SJSA1 (cell line): ENCODE results near the gene CDC37. TPM values are rescaled to one million over a fixed set of nuclear protein-coding genes. Genes with fewer than 3 reads are reported as not detected.
A peak's percentile ranks its signal among the peaks of the same experiment; 100 is the strongest.

Experiments
- DNase-seq, 2 experiments: peaks; one replicate each; pipeline ENCODE4 v3.0.0-alpha.2; 2015 to 2020; ENCODE audit warnings: low spot score in 2 of 2, low read depth in 1 of 2
- H3K27ac ChIP-seq: fragments of 250-450 bp; sonication (Bioruptor Pico); 2 replicates; pipeline ENCODE4 v1.5.1; 2020; ENCODE audit warnings: mild to moderate bottlenecking, moderate library complexity
- H3K27me3 ChIP-seq: fragments of 250-450 bp; sonication (Bioruptor Pico); replicated peaks from 2 replicates; pipeline ENCODE4 v1.5.1; 2020; ENCODE audit warnings: mild to moderate bottlenecking, moderate library complexity
- H3K36me3 ChIP-seq: fragments of 250-450 bp; sonication (Bioruptor Pico); 2 replicates; pipeline ENCODE4 v1.5.1; 2020; ENCODE audit warnings: mild to moderate bottlenecking
- H3K4me1 ChIP-seq: fragments of 250-450 bp; sonication (Bioruptor Pico); replicated peaks from 2 replicates; pipeline ENCODE4 v1.6.1; 2021; ENCODE audit warnings: mild to moderate bottlenecking
- H3K4me3 ChIP-seq: fragments of 250-450 bp; sonication (Bioruptor Pico); 2 replicates; pipeline ENCODE4 v1.5.1; 2020; ENCODE audit warnings: mild to moderate bottlenecking
- H3K9me3 ChIP-seq: fragments of 250-450 bp; sonication (Bioruptor Pico); replicated peaks from 2 replicates; pipeline ENCODE4 v1.5.1; 2020; ENCODE audit warnings: mild to moderate bottlenecking
- total RNA-seq: library from RNA; depleted of rRNA; stranded (reverse); fragments of >200 nt; shearing (Covaris generic); gene quantifications from 2 replicates; pipeline ENCODE4 v1.2.3, GENCODE V29; 2014; rRNA removed

Gene CDC37
- 284 and 367 TPM in 2 replicates for total RNA-seq

DNA sequence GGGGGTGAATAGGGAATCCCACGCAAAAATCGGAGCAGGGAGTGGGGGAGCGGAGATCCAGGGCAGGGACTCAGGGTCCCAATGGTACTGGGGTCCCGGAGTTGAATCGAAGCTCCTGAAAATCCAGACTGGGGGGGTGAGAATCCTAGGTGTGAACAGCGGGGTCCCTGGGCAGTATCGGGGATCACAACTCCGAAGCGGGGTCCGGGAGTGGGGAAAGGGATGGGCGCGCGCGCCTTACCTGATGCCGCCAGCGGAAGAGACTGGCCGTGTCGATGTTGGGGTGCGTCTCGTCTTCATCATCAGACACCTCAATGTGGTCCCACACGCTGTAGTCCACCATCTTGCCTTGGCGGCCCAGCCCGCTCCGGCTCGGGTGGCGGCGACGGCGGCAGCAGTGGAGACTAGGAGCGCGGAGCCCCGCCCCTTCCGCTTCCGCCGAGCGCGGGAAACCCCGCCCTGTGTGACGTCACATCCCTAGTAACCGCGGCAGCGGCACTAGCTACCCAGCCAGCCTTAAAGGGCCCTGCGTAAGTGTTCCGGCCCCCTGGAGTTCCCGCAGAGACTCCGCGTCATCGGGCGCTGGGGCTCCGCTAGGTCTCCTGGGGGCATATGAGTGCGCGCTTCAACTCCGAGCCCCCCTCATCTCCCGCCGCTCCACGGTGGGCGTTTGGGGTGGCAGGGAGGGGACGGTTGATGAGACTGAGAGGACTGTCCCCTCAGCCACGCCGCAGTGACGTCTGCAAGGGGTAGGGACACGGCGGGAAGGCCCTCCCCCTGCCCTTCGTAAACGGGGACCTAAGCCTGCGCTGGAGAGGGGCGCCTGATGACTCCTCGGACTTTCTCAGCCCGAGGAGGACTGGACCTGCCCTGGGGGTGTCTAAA is at the start of gene CDC37:
TSS of gene CDC37 (minus strand) at position 406 of the 885 bp plus-strand sequence. CDS start at position 343, 63 bp downstream.
- peaks cover 34% of the 10 kb centered on the region for H3K4me1 ChIP-seq
- peak; percentile 97 to 98 for DNase-seq
- H3K27ac ChIP-seq, result peak within 1 kb of the TSS; percentile 48
- H3K9me3 ChIP-seq, result no peaks in the 10 kb centered on the region
- H3K27me3 ChIP-seq, result no peaks in the 10 kb centered on the region
- H3K36me3 ChIP-seq, result peaks cover 37% of the 10 kb centered on the region
- H3K4me3 ChIP-seq, result peak within 1 kb of the TSS; percentile 83

DNA sequence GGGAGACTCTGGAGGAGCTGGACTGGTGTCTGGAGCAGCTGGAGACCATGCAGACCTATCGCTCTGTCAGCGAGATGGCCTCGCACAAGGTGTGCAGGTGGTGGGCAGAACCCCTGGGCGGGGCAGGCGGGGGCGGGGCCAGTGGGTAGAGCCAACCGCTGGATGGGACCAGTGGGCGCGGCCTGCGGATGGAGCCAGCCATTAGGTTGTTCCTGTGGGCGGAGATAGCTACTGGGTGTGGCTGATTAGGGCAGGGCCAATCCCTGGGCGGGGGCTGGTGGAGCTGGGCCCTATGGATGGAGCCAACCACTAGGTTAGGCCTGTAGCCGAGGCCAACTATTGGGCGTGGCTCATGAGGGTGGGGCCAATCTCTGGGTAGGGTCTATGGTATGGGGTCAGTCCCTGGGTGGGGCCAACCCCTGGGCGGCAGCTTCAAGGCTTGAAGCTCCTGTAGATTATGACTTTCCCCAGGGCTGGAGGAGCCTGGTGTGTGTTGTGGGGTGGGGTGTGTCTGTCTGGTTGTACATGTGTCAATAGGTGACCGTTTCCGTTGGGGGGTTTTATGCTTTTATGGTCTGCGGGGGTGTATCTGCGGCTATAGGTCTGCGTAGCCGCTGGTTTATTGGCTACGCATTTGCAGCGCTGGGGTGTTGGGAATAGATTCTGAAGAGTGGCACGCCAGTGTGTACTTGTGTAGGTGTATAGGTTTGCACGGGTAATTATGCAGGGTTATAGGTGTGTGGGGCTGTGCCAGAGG is 47.7 kb upstream of the CDC37 start:
- Histone ChIP-seq H3K36me3 (peaks cover 74% of the 10 kb centered on the region), H3K27ac (no peak overlapping the region), H3K4me1 (peaks cover 46% of the 10 kb centered on the region), H3K4me3 (no peak overlapping the region), H3K27me3 (no peaks in the 10 kb centered on the region), H3K9me3 (no peaks in the 10 kb centered on the region)
- DNase-seq, result peak in 1 of 2 experiments; percentile 60

DNA sequence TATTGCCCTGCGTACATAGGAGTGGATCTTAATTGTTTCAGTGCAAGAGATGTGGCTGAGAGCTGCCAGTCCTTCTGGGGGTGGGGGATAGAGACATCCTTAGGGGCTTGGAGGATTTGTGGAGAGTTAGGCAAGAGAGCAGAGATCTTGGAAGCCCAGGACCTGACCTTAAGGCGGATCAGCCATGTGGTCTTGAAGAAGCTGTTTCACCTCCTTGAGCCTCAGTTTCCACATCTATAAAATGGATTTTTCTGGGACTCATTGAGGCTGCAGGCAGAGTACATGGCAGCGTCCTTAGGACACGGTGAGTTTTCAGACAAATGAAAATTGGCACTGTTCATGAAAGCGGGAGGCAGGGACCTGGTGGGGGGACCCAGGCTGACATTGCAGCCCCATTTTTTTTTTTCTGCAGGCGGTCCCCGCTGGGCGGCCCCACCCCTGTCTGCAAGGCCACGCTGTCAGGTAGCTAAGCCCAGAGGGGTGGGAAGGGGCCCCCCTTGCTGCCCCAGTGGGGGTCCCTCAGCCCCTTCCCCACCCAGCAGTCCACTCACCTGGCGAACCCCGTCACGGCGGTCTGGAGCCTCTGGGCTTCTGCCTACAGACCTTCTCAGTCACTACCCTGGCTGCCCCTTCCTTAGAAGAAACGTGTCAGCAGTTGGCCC is 47.0 kb upstream of the CDC37 start:
- DNase-seq, result no peak
- Histone ChIP-seq H3K9me3 (no peaks in the 10 kb centered on the region), H3K4me1 (peaks cover 44% of the 10 kb centered on the region), H3K27ac (no peak overlapping the region), H3K36me3 (peaks cover 69% of the 10 kb centered on the region), H3K27me3 (no peaks in the 10 kb centered on the region), H3K4me3 (no peak overlapping the region)

DNA sequence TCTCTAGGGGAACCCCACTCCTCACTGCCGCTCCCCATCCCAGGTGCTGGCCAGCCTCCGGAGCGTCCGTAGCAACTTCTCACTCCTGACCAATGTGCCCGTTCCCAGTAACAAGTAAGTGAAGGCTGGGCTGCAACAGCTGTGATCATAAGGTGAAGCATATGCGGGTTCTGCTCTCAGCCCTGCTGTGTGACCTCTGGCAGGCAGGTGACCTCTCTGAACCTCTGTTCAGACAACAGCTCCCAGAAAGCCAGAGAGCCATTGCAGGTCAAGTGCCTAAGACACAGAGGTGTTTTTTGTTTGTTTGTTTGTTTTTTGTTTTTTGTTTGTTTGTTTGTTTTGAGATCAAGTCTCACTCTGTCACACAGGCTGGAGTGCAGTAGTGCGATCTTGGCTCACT is 45.7 kb upstream of the CDC37 start:
- Histone ChIP-seq H3K36me3 (peaks cover 63% of the 10 kb centered on the region), H3K4me1 (peaks cover 31% of the 10 kb centered on the region), H3K9me3 (no peaks in the 10 kb centered on the region), H3K4me3 (no peak overlapping the region), H3K27me3 (no peaks in the 10 kb centered on the region), H3K27ac (no peak overlapping the region)
- no peak for DNase-seq

DNA sequence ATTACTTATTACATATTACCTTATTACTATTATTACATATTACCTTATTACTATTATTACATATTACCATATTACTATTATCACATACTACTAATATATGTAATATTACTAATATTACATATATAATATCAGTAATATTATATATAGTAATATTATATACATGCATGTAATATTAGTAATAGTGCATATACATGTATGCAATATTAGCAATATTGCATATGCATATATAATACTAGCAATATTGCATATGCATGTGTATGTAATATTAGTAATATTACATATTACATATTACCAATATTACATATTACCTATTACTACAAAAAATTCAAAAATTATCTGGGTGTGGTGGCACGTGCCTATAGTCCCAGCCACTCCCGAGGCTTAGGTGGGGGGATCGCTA is 39.4 kb upstream of the CDC37 start:
- H3K36me3 ChIP-seq, result peaks cover 40% of the 10 kb centered on the region
- no peak overlapping the region for H3K4me3 ChIP-seq

DNA sequence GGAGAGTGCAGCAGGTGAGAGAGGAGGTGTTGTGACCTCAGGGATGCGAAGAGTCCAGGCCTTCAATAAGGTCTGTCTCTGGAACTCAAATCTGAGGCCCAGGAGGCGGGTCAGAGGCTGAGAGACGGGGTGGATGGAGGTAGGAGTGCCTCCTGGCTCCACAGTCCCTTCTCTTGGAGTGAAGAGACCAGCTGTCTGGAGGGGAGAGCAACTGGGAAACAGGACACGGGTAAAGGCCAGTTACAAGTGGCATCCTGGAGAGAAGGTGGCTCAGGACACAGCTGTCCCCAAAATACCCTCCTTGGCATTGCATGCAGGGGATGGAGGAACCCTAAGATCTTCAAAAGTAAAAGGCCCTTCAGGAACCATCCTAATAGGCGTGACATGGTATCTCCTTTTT is 36.2 kb upstream of the CDC37 start:
- Histone ChIP-seq H3K27me3 (no peaks in the 10 kb centered on the region), H3K4me1 (peaks cover 11% of the 10 kb centered on the region; the same call in 1 of the 2 replicates), H3K27ac (no peak overlapping the region), H3K4me3 (no peak overlapping the region), H3K36me3 (peaks cover 36% of the 10 kb centered on the region), H3K9me3 (no peaks in the 10 kb centered on the region)
- DNase-seq, result no peak

More for the DNA sequence above, 39.4 kb upstream of the CDC37 start:
- no peak for DNase-seq
- Histone ChIP-seq H3K27me3 (no peaks in the 10 kb centered on the region), H3K27ac (no peak overlapping the region), H3K4me1 (peaks cover 11% of the 10 kb centered on the region; the same call in 1 of the 2 replicates), H3K9me3 (no peaks in the 10 kb centered on the region)

DNA sequence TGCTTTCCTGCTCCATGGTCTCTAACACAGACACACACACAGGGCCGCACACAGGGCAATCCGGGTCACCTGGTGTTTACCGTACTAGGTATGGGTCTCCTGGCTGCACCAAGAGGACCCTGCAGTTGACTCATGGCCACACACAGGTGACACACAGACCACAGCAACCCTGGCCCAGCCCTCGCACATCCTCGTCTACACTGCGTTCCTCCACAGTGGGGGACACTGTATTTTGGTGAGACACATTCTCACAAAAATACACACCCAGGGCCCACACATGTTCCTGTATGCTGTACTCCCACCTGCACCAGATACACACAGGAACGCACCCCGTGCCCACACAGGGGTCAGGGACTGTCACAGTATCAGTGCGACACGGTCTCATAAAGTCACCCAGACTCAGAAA is 29.8 kb upstream of the CDC37 start:
- no peaks in the 10 kb centered on the region for H3K9me3 ChIP-seq
- H3K4me1 ChIP-seq, result peaks cover 44% of the 10 kb centered on the region
- no peak overlapping the region for H3K4me3 ChIP-seq
- no peaks in the 10 kb centered on the region for H3K27me3 ChIP-seq
- H3K27ac ChIP-seq, result no peak overlapping the region
- DNase-seq, result no peak
- H3K36me3 ChIP-seq, result peaks cover 60% of the 10 kb centered on the region

DNA sequence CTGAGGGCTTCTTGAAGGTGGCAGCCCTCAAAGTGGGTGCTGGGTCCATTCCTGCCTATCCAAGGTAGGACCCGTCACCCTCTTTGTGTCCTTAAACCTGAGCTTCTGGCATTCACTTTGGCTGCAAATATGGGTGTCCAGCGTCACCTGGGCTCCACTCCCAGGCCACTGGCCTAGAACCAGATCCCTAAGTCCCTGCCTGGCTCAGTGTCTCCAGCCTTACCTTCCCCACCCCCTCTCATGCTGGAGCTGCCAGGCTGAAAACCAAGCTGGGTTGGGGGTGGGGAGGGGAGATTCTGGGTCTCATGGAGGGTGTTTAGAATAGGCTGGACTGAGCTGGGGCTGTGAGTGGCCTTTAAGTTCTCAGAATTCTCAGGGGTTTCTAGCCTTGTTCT is 29.4 kb upstream of the CDC37 start:
- H3K36me3 ChIP-seq, result peaks cover 59% of the 10 kb centered on the region
- H3K4me1 ChIP-seq, result peaks cover 43% of the 10 kb centered on the region
- no peaks in the 10 kb centered on the region for H3K27me3 ChIP-seq
- peak overlapping the region; percentile 44; the same call in 1 of the 2 replicates for H3K4me3 ChIP-seq
- no peaks in the 10 kb centered on the region for H3K9me3 ChIP-seq
- no peak for DNase-seq
- peak overlapping the region; percentile 48; the same call in 1 of the 2 replicates for H3K27ac ChIP-seq

DNA sequence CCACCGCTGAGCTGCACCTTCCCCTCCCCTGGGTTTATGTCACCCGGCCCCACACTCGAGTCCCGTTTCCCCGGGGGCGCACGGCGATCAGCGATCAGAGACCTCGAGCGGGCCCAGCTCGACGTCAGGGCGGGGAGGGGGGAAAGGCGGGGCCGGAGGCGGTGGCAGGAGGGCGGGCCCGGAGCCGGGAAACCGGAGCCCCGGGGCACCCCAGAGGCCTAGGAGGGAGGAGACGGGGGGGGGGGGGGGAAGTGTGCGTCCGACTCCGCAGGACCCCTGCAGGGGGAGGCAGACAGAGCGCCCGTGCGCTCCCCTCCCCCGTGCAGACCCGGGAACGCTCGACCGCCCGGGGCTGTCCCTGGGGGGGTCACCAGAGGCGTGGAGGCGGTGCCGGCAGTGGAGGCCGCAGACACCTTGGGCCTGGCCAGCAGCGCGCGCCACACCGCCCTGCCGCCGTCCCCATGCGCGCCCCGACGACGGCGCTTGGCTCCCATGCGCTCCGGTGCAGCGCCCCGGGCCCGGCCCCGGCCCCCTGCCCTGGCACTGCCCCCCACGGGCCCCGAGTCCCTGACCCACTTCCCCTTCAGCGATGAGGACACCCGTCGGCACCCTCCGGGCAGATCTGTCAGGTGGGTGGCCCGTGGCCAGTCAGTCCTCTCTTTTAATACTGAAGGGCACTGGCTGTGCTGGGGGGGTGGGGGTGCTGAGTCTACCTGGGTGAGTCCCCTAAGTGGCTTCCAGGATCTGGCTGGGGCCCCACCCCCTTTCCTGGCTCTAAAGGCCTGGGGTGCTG is 28.8 kb upstream of the CDC37 start:
- no peaks in the 10 kb centered on the region for H3K27me3 ChIP-seq
- peak overlapping the region; percentile 48 for H3K27ac ChIP-seq
- H3K4me1 ChIP-seq, result peaks cover 47% of the 10 kb centered on the region
- peaks cover 60% of the 10 kb centered on the region for H3K36me3 ChIP-seq
- peak in 1 of 2 experiments; percentile 70 for DNase-seq
- peak overlapping the region; percentile 44 for H3K4me3 ChIP-seq
- no peaks in the 10 kb centered on the region for H3K9me3 ChIP-seq

DNA sequence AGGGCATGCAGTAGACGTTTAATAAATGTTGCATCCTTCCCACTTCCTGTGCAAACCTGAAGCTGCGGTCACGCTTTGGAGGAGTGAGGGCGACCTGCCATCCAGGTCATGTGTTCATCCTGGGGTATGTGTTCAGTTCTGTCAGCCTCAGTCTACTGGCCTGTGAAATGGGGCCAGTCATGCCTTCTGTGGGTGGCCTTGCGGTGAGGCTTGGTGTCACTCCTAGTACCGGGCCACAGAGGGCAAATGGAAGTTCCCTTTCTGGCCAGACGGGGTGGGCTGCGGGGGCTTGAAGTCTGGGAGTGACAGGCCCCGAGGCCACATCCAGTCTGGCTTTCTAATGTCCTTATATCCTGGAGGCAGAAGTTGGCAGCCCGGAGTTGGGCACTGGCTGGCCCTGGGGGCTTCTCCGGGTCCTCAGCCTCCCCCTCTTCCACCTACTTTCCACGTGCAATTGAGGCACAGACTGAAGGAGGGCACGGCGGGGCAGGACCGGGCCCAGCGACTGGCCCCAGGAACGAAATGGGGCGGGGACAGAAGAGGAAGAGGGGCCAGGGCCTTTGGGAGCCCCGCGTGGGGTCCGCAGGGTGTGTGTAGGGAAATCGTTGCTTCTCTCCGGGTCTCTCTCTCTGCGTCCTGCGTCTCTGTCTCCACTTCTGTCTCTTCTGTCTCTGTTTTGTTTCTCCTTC is 28.1 kb upstream of the CDC37 start:
- DNase-seq, result no peak
- no peaks in the 10 kb centered on the region for H3K9me3 ChIP-seq
- H3K4me1 ChIP-seq, result peaks cover 54% of the 10 kb centered on the region
- H3K4me3 ChIP-seq, result peak overlapping the region; percentile 44
- H3K36me3 ChIP-seq, result peaks cover 58% of the 10 kb centered on the region
- peak overlapping the region; percentile 48 for H3K27ac ChIP-seq
- H3K27me3 ChIP-seq, result no peaks in the 10 kb centered on the region

DNA sequence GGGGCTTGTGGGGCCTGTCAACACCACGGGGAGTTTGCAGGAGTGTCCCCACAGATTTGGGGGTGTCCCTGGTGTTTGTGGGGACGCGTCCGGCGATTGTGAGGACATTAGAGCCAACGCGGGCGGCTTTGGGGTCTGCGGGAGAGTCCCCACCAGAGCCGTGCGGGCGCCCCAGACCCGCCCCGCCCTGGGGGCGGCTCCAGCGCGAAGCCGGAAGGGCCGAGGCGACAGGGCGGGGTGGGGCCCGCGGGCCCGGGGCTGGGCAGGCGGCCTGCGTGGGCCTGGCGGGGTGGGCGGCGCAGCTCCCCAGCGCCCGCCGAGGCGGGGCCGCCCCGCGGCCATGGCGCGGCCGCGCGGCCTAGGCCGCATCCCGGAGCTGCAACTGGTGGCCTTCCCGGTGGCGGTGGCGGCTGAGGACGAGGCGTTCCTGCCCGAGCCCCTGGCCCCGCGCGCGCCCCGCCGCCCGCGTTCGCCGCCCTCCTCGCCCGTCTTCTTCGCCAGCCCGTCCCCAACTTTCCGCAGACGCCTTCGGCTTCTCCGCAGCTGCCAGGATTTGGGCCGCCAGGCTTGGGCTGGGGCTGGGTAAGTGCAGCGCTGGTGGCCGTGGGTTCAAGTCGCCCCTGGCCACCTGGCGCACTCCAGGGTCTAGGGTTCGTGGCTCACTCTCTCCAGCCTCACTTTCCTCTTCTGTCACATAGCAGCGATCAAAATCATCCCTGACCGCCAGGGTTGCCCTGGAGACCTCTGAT is 27.3 kb upstream of the CDC37 start:
- Histone ChIP-seq H3K27me3 (no peaks in the 10 kb centered on the region), H3K9me3 (no peaks in the 10 kb centered on the region), H3K36me3 (peaks cover 51% of the 10 kb centered on the region), H3K4me3 (peak overlapping the region; percentile 44), H3K27ac (peak overlapping the region; percentile 20; the same call in 1 of the 2 replicates), H3K4me1 (peaks cover 62% of the 10 kb centered on the region)
- DNase-seq, result no peak

DNA sequence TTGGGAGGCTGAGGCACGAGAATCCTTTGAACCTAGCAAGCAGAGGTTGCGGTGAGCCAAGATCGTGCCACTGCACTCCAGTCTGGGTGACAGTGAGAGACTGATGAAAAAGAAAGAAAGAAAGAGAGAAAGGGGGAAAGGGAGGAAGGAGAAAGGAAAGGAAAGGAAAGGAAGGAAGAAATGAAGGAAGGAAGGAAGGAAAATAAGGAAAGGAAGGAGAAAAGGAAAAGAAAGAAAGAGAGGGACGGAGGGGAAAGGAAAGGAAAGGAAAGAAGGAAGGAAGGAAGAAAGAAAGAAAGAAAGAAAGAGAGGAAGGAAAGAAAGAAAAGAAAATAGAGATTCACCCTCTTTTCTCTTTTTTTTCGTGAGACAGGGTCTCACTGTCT is 25.6 kb upstream of the CDC37 start:
- Histone ChIP-seq H3K27ac (no peak overlapping the region), H3K4me3 (no peak overlapping the region), H3K36me3 (peaks cover 48% of the 10 kb centered on the region), H3K9me3 (no peaks in the 10 kb centered on the region), H3K4me1 (peaks cover 77% of the 10 kb centered on the region), H3K27me3 (no peaks in the 10 kb centered on the region)
- no peak for DNase-seq
